Gastrocnemius medialis (tissue), 4 donors: ENCODE data around the gene CORO6. TPM values are rescaled to one million over a fixed set of nuclear protein-coding genes. Genes with fewer than 3 reads are reported as not detected.

ENCODE experiments used
- ATAC-seq, 2 donors: fragments of 150-250 bp; one replicate each; pipeline ENCODE4 v1.9.1; 2016
- DNase-seq, 2 donors: peaks; one replicate each; pipeline ENCODE4 v3.0.0-alpha.2; 2019
- H3K27ac ChIP-seq, 4 donors: fragments of 200-600 bp; sonication (generic); 1 replicate in 1 of 4; 2 replicates in 3 of 4; pipeline ENCODE4 v1.5.1; 2016 to 2018; ENCODE audit warnings: mild to moderate bottlenecking in 2 of 4, moderate library complexity in 1 of 4
- H3K27me3 ChIP-seq, 3 donors: fragments of 200-600 bp; sonication (generic) in 2 of 3; 1 replicate in 1 of 3; 2 replicates in 2 of 3; pipeline versions ENCODE4 v1.5.1 to v1.6.0; 2016 to 2019; ENCODE audit warnings: mild to moderate bottlenecking in 1 of 3, moderate library complexity in 1 of 3
- H3K36me3 ChIP-seq, 2 donors: fragments of 200-600 bp; sonication (generic) in 1 of 2; one replicate each; pipeline ENCODE4 v1.5.1; 2017 to 2018
- H3K4me1 ChIP-seq, 2 donors: fragments of 200-600 bp; sonication (generic) in 1 of 2; one replicate each; pipeline ENCODE4 v1.5.1; 2016 to 2017; ENCODE audit warnings: mild to moderate bottlenecking in 2 of 2
- H3K4me3 ChIP-seq, 4 donors: fragments of 200-600 bp; sonication (generic) in 3 of 4; 1 replicate in 1 of 4; 2 replicates in 3 of 4; pipeline ENCODE4 v1.5.1; 2016 to 2019; ENCODE audit warnings: mild to moderate bottlenecking in 2 of 4
- H3K9me3 ChIP-seq, 3 donors: fragments of 200-600 bp; sonication (generic) in 2 of 3; 1 replicate in 1 of 3; 2 replicates in 2 of 3; pipeline ENCODE4 v1.5.1; 2016 to 2019
- CTCF ChIP-seq, 5 experiments: fragments of 450-650 bp in 3 of 5; fragments of 200-600 bp in 2 of 5; sonication (generic) in 2 of 5; IDR thresholded peaks in 4 of 5; conservative IDR thresholded peaks in 1 of 5; 1 replicate in 4 of 5; 2 replicates in 1 of 5; pipeline ENCODE4 v1.5.1; 2016 to 2019; ENCODE audit warnings: antibody characterized with exemption in 5 of 5, mild to moderate bottlenecking in 3 of 5, moderate library complexity in 3 of 5
- POLR2A ChIP-seq, 2 donors: fragments of 450-650 bp; IDR thresholded peaks; one replicate each; pipeline ENCODE4 v1.6.1; 2017; ENCODE audit warnings: antibody characterized with exemption in 2 of 2, mild to moderate bottlenecking in 2 of 2, moderate library complexity in 2 of 2
- in situ Hi-C, 4 donors: fragments of 200-750 bp; cut with MboI; loops; one replicate each; pipeline versions ENCODE4 v1.15.0 to v1.8.0; 2017; ENCODE audit warnings: low sequenced_read_pairs in 4 of 4
- intact Hi-C: fragments of 100-400 bp; cut with DNase I; formaldehyde crosslinking; loops from one replicate; pipeline ENCODE4 v1.15.1; 2023; ENCODE audit warnings: low total_unique reads
- total RNA-seq, 4 donors: library from RNA; depleted of rRNA; stranded (reverse); fragments of >200 nt; gene quantifications; one replicate each; pipeline versions ENCODE4 v1.1.0 to v1.2.3, GENCODE V29; 2016

CORO6 gene
- total RNA-seq, 4 donors from 2014 or later = 409 to 694 (median 563) TPM

- H3K4me1 ChIP-seq = peaks cover 68 to 76% of the 10 kb centered on the region in 2 donors
- peak overlapping the region; percentile 22 to 53 (median 45) for H3K4me3 ChIP-seq
- peak overlapping the region; percentile 98 to 100 (median 99) for H3K27ac ChIP-seq
- in situ Hi-C loops = loop anchor here in 3 of 4 donors (25.0 kb wide), 2 partner anchors 297 to 322 kb away; partner anchors contain the start of genes EFCAB5 (in 2 of the 3) and SSH2 (in 2 of the 3)
- peak; percentile 42 to 67 for TF ChIP-seq POLR2A (IDR thresholded peaks at IDR 0.05)
- TF ChIP-seq CTCF (IDR thresholded peaks at IDR 0.05 in 4 of 5, conservative IDR thresholded peaks at IDR 0.05 in 1 of 5) = no peak
- peak; percentile 8 to 35 for ATAC-seq
- H3K27me3 ChIP-seq = no peaks in the 10 kb centered on the region
- no peaks in the 10 kb centered on the region for H3K9me3 ChIP-seq
- H3K36me3 ChIP-seq = peaks cover 0 to 13% of the 10 kb centered on the region in 2 donors
- intact Hi-C loops = no loop called here
- peak; percentile 77 to 86 for DNase-seq
These were observed 7.0 kb downstream of the CORO6 start for GRCh38 chr17:29615492-29616299.

GRCh38 chr17:29615048-29615385 is 7.7 kb downstream of the CORO6 start:
- no peak for TF ChIP-seq CTCF (IDR thresholded peaks at IDR 0.05 in 4 of 5, conservative IDR thresholded peaks at IDR 0.05 in 1 of 5)
- TF ChIP-seq POLR2A (IDR thresholded peaks at IDR 0.05) = no peak
- intact Hi-C loops (no loop called here), in situ Hi-C loops (loop anchor here in 3 of 4 donors (25.0 kb wide), 2 partner anchors 297 to 322 kb away; partner anchors contain the start of genes EFCAB5 (in 2 of the 3) and SSH2 (in 2 of the 3))
- Histone ChIP-seq H3K4me3 (peak overlapping the region in 3 of 4 donors; percentile 45 to 53 (median 45)), H3K36me3 (peaks cover 0 to 11% of the 10 kb centered on the region in 2 donors), H3K27me3 (no peaks in the 10 kb centered on the region), H3K9me3 (no peaks in the 10 kb centered on the region), H3K4me1 (peaks cover 62 to 72% of the 10 kb centered on the region in 2 donors), H3K27ac (peak overlapping the region; percentile 98 to 100 (median 99))
- peak in 1 of 2 donors; percentile 44 for DNase-seq
- ATAC-seq = no peak

GRCh38 chr17:29614349-29615047 is 8.2 kb downstream of the CORO6 start:
- in situ Hi-C loops (loop anchor here in 3 of 4 donors (25.0 kb wide), 2 partner anchors 298 to 323 kb away; partner anchors contain the start of genes EFCAB5 (in 2 of the 3) and SSH2 (in 2 of the 3)), intact Hi-C loops (no loop called here)
- Histone ChIP-seq H3K36me3 (peaks cover 0 to 11% of the 10 kb centered on the region in 2 donors), H3K4me1 (peaks cover 56 to 67% of the 10 kb centered on the region in 2 donors), H3K27me3 (no peaks in the 10 kb centered on the region), H3K4me3 (no peak overlapping the region), H3K9me3 (no peaks in the 10 kb centered on the region), H3K27ac (peak overlapping the region; percentile 98 to 100 (median 99))
- TF ChIP-seq POLR2A (IDR thresholded peaks at IDR 0.05) = no peak
- TF ChIP-seq CTCF (IDR thresholded peaks at IDR 0.05 in 4 of 5, conservative IDR thresholded peaks at IDR 0.05 in 1 of 5) = no peak
- no peak for DNase-seq
- no peak for ATAC-seq

GRCh38 chr17:29613856-29614255 is 8.9 kb downstream of the CORO6 start:
- peak in 1 of 2 donors; percentile 55 for DNase-seq
- ATAC-seq = peak in 1 of 2 donors; percentile 20
- Histone ChIP-seq H3K9me3 (no peaks in the 10 kb centered on the region), H3K36me3 (peaks cover 0 to 8% of the 10 kb centered on the region in 2 donors), H3K27me3 (no peaks in the 10 kb centered on the region), H3K27ac (peak overlapping the region; percentile 98 to 100 (median 99)), H3K4me3 (peak overlapping the region; percentile 20 to 54 (median 41)), H3K4me1 (peaks cover 50 to 60% of the 10 kb centered on the region in 2 donors)
- intact Hi-C loops (loop anchor here (1.0 to 2.0 kb wide), 2 partner anchors 23 to 34 kb away; no protein-coding TSS in a partner anchor), in situ Hi-C loops (loop anchor here in 3 of 4 donors (25.0 kb wide), 2 partner anchors 298 to 323 kb away; partner anchors contain the start of genes EFCAB5 (in 2 of the 3) and SSH2 (in 2 of the 3))
- TF ChIP-seq CTCF (IDR thresholded peaks at IDR 0.05 in 4 of 5, conservative IDR thresholded peaks at IDR 0.05 in 1 of 5) (no peak), POLR2A (IDR thresholded peaks at IDR 0.05) (no peak)
